ENCODE results near the gene FGF14. TPM values are rescaled to one million over a fixed set of nuclear protein-coding genes. Genes with fewer than 3 reads are reported as not detected.

Gene FGF14
- total RNA-seq, 1 experiment from 2014 or later, result not detected

DNA sequence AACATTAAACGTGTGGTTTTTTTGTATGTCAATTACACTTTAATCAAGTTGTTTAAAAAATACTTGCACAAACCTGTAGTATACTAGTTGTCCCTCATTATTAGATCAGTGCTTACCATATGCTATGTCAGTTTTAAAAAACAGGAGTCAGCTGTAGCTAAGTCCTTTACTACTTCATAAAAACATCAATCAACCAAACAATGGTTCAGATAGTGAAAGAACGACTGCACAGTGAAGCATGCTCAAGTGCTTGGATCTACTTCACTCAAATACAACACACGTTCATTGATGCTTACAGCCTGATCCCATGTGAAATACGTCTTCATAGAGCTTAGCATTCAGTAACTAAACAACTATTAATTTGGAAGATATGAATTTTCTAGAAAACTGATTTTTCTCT lies 225.0 kb downstream of the FGF14 start:
- Histone ChIP-seq H3K4me2 (ENCODE audit: low read depth, low read length, poor library complexity, severe bottlenecking) (no peak overlapping the region), H3K36me3 (ENCODE audit: insufficient read depth, low read length) (no peaks in the 10 kb centered on the region), H3K79me2 (ENCODE audit: low read length) (no peaks in the 10 kb centered on the region), H3K9me2 (replicated peaks; ENCODE audit: insufficient read depth, low read length) (no peaks in the 10 kb centered on the region), H2AFZ (ENCODE audit: low read length) (no peak overlapping the region), H4K20me1 (ENCODE audit: insufficient read depth, low read depth, low read length) (no peaks in the 10 kb centered on the region), H3K4me3 (ENCODE audit: low read length) (no peak overlapping the region), H3K9me3 (ENCODE audit: low read length) (no peaks in the 10 kb centered on the region), H3K9ac (ENCODE audit: low read length) (no peak overlapping the region), H3K4me1 (ENCODE audit: low read length) (no peaks in the 10 kb centered on the region), H3K27me3 (ENCODE audit: low read length) (no peaks in the 10 kb centered on the region), H3K27ac (ENCODE audit: low read length) (no peak overlapping the region)
- no peak for DNase-seq

DNA sequence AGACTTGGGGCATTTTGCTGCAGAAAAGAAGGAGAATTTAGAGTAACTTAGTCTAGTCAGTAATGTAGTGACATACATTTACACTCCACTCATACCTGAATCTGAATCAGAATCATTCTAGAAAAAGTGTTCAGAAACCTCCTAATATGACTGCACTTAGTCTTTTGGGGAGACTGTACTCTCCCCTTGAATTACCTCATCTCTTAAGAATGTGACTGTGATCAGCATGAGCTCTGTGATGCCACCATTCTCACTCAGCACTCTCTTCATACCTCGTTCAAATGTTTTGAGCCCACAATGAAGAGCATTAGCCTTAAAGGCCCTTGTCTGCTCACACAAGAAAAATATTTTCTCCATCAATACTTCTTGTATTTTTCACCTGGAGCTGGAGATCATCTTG lies 229.4 kb downstream of the FGF14 start:
- no peak overlapping the region for H3K4me3 ChIP-seq (ENCODE audit: low read length)
- no peaks in the 10 kb centered on the region for H3K36me3 ChIP-seq (ENCODE audit: insufficient read depth, low read length)
- H3K4me1 ChIP-seq (ENCODE audit: low read length), result no peaks in the 10 kb centered on the region
- no peaks in the 10 kb centered on the region for H4K20me1 ChIP-seq (ENCODE audit: insufficient read depth, low read depth, low read length)
- H3K9ac ChIP-seq (ENCODE audit: low read length), result no peak overlapping the region
- H3K9me2 ChIP-seq (replicated peaks; ENCODE audit: insufficient read depth, low read length), result no peaks in the 10 kb centered on the region
- no peak overlapping the region for H3K4me2 ChIP-seq (ENCODE audit: low read depth, low read length, poor library complexity, severe bottlenecking)
- no peak overlapping the region for H3K27ac ChIP-seq (ENCODE audit: low read length)
- H2AFZ ChIP-seq (ENCODE audit: low read length), result no peak overlapping the region
- no peaks in the 10 kb centered on the region for H3K27me3 ChIP-seq (ENCODE audit: low read length)
- no peaks in the 10 kb centered on the region for H3K9me3 ChIP-seq (ENCODE audit: low read length)
- DNase-seq, result no peak
- H3K79me2 ChIP-seq (ENCODE audit: low read length), result no peaks in the 10 kb centered on the region

DNA sequence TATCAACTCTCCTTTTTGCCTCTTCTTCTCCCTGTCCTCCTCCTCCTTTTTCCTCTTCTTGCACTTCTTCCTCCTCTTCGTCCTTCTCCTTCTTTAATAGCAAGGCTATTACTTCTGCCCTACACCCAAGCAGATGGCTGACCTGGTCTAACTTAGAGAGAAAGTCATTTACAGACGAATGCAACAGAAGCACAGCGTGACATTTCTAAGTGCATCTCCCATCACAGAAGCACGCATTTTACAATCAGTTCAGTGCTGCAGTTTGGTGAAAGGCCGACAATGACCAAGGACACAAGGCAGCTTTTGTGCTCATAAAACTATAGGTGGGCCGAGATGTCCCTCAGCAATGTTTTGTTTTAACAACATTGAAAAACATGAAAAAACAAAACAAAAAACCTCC lies 231.5 kb downstream of the FGF14 start:
- no peak for DNase-seq
- Histone ChIP-seq H3K4me1 (ENCODE audit: low read length) (no peaks in the 10 kb centered on the region), H2AFZ (ENCODE audit: low read length) (no peak overlapping the region), H3K27ac (ENCODE audit: low read length) (no peak overlapping the region), H3K9ac (ENCODE audit: low read length) (no peak overlapping the region), H3K9me2 (replicated peaks; ENCODE audit: insufficient read depth, low read length) (no peaks in the 10 kb centered on the region), H4K20me1 (ENCODE audit: insufficient read depth, low read depth, low read length) (no peaks in the 10 kb centered on the region), H3K36me3 (ENCODE audit: insufficient read depth, low read length) (no peaks in the 10 kb centered on the region), H3K9me3 (ENCODE audit: low read length) (no peaks in the 10 kb centered on the region), H3K4me3 (ENCODE audit: low read length) (no peak overlapping the region), H3K79me2 (ENCODE audit: low read length) (no peaks in the 10 kb centered on the region), H3K4me2 (ENCODE audit: low read depth, low read length, poor library complexity, severe bottlenecking) (no peak overlapping the region), H3K27me3 (ENCODE audit: low read length) (no peaks in the 10 kb centered on the region)

DNA sequence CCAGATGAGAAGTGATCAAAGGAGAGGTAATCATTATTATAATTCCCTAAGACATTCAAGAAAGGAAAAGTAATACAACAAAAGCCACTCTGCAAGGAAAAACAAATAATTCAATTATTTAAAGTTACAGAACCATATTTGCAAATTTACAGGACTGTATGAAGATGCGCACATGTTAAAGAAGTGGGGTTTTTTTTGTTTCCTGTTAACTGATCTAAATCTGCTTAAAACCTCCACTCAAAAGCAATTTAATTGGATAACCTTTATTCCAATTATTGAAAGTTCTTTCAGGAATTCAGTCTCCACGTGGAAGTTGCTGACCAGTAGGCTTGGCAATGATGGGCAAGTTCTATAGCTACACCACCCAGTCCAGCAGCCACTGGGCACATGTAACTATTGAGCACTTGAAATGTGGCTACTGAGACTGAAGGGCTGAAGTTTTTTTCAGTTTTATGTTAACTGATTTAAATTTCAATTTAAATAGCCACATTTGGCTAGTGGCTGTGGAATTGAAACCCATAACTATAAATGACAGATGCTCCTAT lies 232.3 kb downstream of the FGF14 start:
- Histone ChIP-seq H3K9ac (ENCODE audit: low read length) (no peak overlapping the region), H3K27me3 (ENCODE audit: low read length) (no peaks in the 10 kb centered on the region), H3K27ac (ENCODE audit: low read length) (no peak overlapping the region)

GRCh38 chr13:102152790-102153189 lies 249.1 kb downstream of the FGF14 start:
- Histone ChIP-seq H3K4me3 (ENCODE audit: low read length) (no peak overlapping the region), H3K4me1 (ENCODE audit: low read length) (peaks cover 5% of the 10 kb centered on the region), H3K27ac (ENCODE audit: low read length) (no peak overlapping the region), H2AFZ (ENCODE audit: low read length) (no peak overlapping the region), H3K9me3 (ENCODE audit: low read length) (no peaks in the 10 kb centered on the region), H3K36me3 (ENCODE audit: insufficient read depth, low read length) (no peaks in the 10 kb centered on the region), H3K27me3 (ENCODE audit: low read length) (no peaks in the 10 kb centered on the region), H3K4me2 (ENCODE audit: low read depth, low read length, poor library complexity, severe bottlenecking) (no peak overlapping the region), H3K9me2 (replicated peaks; ENCODE audit: insufficient read depth, low read length) (no peaks in the 10 kb centered on the region), H3K9ac (ENCODE audit: low read length) (no peak overlapping the region), H4K20me1 (ENCODE audit: insufficient read depth, low read depth, low read length) (no peaks in the 10 kb centered on the region), H3K79me2 (ENCODE audit: low read length) (no peaks in the 10 kb centered on the region)
- DNase-seq, result no peak

More for the DNA sequence above, 232.3 kb downstream of the FGF14 start:
- H3K4me3 ChIP-seq (ENCODE audit: low read length), result no peak overlapping the region
- no peaks in the 10 kb centered on the region for H4K20me1 ChIP-seq (ENCODE audit: insufficient read depth, low read depth, low read length)
- H3K36me3 ChIP-seq (ENCODE audit: insufficient read depth, low read length), result no peaks in the 10 kb centered on the region
- H3K4me1 ChIP-seq (ENCODE audit: low read length), result no peaks in the 10 kb centered on the region
- DNase-seq, result no peak
- H2AFZ ChIP-seq (ENCODE audit: low read length), result no peak overlapping the region
- H3K9me2 ChIP-seq (replicated peaks; ENCODE audit: insufficient read depth, low read length), result no peaks in the 10 kb centered on the region
- no peaks in the 10 kb centered on the region for H3K9me3 ChIP-seq (ENCODE audit: low read length)
- H3K4me2 ChIP-seq (ENCODE audit: low read depth, low read length, poor library complexity, severe bottlenecking), result no peak overlapping the region
- no peaks in the 10 kb centered on the region for H3K79me2 ChIP-seq (ENCODE audit: low read length)

DNA sequence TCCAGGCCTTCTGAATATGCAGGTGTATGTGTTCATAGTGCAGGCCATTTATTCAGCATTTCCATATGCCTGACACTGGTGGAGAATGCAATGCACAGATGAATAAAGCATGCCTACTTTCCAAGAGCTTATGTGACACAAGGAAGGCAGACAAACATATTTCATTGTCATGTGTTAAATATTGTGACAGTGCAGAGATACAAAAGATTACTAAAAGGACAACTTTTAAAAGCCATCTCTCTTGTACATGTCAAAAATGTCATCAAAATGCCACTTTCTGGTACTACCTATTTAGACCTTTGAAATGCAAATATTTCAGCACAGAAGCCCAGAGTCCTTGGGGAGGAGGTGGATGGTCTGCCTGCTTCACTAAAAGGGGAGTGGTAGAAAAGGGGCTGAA lies 254.5 kb downstream of the FGF14 start:
- Histone ChIP-seq H3K4me2 (ENCODE audit: low read depth, low read length, poor library complexity, severe bottlenecking) (peak overlapping the region; percentile 36), H3K9ac (ENCODE audit: low read length) (no peak overlapping the region), H3K4me3 (ENCODE audit: low read length) (no peak overlapping the region), H3K36me3 (ENCODE audit: insufficient read depth, low read length) (no peaks in the 10 kb centered on the region), H3K9me2 (replicated peaks; ENCODE audit: insufficient read depth, low read length) (no peaks in the 10 kb centered on the region), H4K20me1 (ENCODE audit: insufficient read depth, low read depth, low read length) (no peaks in the 10 kb centered on the region), H3K27ac (ENCODE audit: low read length) (no peak overlapping the region), H2AFZ (ENCODE audit: low read length) (no peak overlapping the region), H3K79me2 (ENCODE audit: low read length) (no peaks in the 10 kb centered on the region), H3K4me1 (ENCODE audit: low read length) (peaks cover 13% of the 10 kb centered on the region), H3K9me3 (ENCODE audit: low read length) (no peaks in the 10 kb centered on the region), H3K27me3 (ENCODE audit: low read length) (no peaks in the 10 kb centered on the region)
- DNase-seq, result no peak

- H3K9me3 ChIP-seq (ENCODE audit: low read length), result no peaks in the 10 kb centered on the region
- no peaks in the 10 kb centered on the region for H3K36me3 ChIP-seq (ENCODE audit: insufficient read depth, low read length)
- no peak overlapping the region for H3K4me2 ChIP-seq (ENCODE audit: low read depth, low read length, poor library complexity, severe bottlenecking)
- no peaks in the 10 kb centered on the region for H4K20me1 ChIP-seq (ENCODE audit: insufficient read depth, low read depth, low read length)
- no peaks in the 10 kb centered on the region for H3K79me2 ChIP-seq (ENCODE audit: low read length)
- no peak overlapping the region for H2AFZ ChIP-seq (ENCODE audit: low read length)
- no peak overlapping the region for H3K9ac ChIP-seq (ENCODE audit: low read length)
- no peaks in the 10 kb centered on the region for H3K9me2 ChIP-seq (replicated peaks; ENCODE audit: insufficient read depth, low read length)
- no peak overlapping the region for H3K27ac ChIP-seq (ENCODE audit: low read length)
- H3K4me1 ChIP-seq (ENCODE audit: low read length), result peaks cover 13% of the 10 kb centered on the region
- H3K4me3 ChIP-seq (ENCODE audit: low read length), result no peak overlapping the region
- no peaks in the 10 kb centered on the region for H3K27me3 ChIP-seq (ENCODE audit: low read length)
- no peak for DNase-seq
These were observed 256.1 kb downstream of the FGF14 start for GRCh38 chr13:102145750-102146149.

GRCh38 chr13:102142473-102142826 lies 259.4 kb downstream of the FGF14 start:
- peaks cover 5% of the 10 kb centered on the region for H3K4me1 ChIP-seq (ENCODE audit: low read length)
- no peaks in the 10 kb centered on the region for H3K79me2 ChIP-seq (ENCODE audit: low read length)
- no peak overlapping the region for H3K4me3 ChIP-seq (ENCODE audit: low read length)
- H3K4me2 ChIP-seq (ENCODE audit: low read depth, low read length, poor library complexity, severe bottlenecking), result no peak overlapping the region
- no peaks in the 10 kb centered on the region for H3K9me3 ChIP-seq (ENCODE audit: low read length)
- H4K20me1 ChIP-seq (ENCODE audit: insufficient read depth, low read depth, low read length), result no peaks in the 10 kb centered on the region
- H3K27ac ChIP-seq (ENCODE audit: low read length), result no peak overlapping the region
- H2AFZ ChIP-seq (ENCODE audit: low read length), result no peak overlapping the region
- H3K9ac ChIP-seq (ENCODE audit: low read length), result no peak overlapping the region
- no peaks in the 10 kb centered on the region for H3K9me2 ChIP-seq (replicated peaks; ENCODE audit: insufficient read depth, low read length)
- no peaks in the 10 kb centered on the region for H3K36me3 ChIP-seq (ENCODE audit: insufficient read depth, low read length)
- no peaks in the 10 kb centered on the region for H3K27me3 ChIP-seq (ENCODE audit: low read length)
- no peak for DNase-seq
